ENCODE measurements around the gene KLF11. TPM values are rescaled to one million over a fixed set of nuclear protein-coding genes. Genes with fewer than 3 reads are reported as not detected.
"Not testable (repeated sequence)": the region's sequence is repeated elsewhere in the genome, so short reads cannot be mapped to it uniquely, and the experiment has no call there.

Gene KLF11
- total RNA-seq, 1 experiment from 2014 or later = 15.0 TPM

GRCh38 chr2:10009271-10009810 is 34.0 kb upstream of the KLF11 start:
- no peak for DNase-seq (ENCODE audit: extremely low read depth, low read depth)

GRCh38 chr2:10009811-10010781 is 33.3 kb upstream of the KLF11 start:
- no peak for DNase-seq (ENCODE audit: extremely low read depth, low read depth)

- DNase-seq (ENCODE audit: extremely low read depth, low read depth) = not testable (repeated sequence)
These were observed 32.3 kb upstream of the KLF11 start for GRCh38 chr2:10010861-10011605.

- not testable (repeated sequence) for DNase-seq (ENCODE audit: extremely low read depth, low read depth)
These were observed 31.6 kb upstream of the KLF11 start for GRCh38 chr2:10011606-10012325.

GRCh38 chr2:10012366-10012962 is 30.9 kb upstream of the KLF11 start:
- not testable (repeated sequence) for DNase-seq (ENCODE audit: extremely low read depth, low read depth)

- no peak for DNase-seq (ENCODE audit: extremely low read depth, low read depth)
These were observed 30.3 kb upstream of the KLF11 start for GRCh38 chr2:10012963-10013461.

- DNase-seq (ENCODE audit: extremely low read depth, low read depth) = not testable (repeated sequence)
These were observed 29.5 kb upstream of the KLF11 start for GRCh38 chr2:10013651-10014417.

GRCh38 chr2:10014418-10015190 is 28.7 kb upstream of the KLF11 start:
- no peak for DNase-seq (ENCODE audit: extremely low read depth, low read depth)

GRCh38 chr2:10015376-10015989 is 27.9 kb upstream of the KLF11 start:
- DNase-seq (ENCODE audit: extremely low read depth, low read depth) = not testable (repeated sequence)

GRCh38 chr2:10016001-10016801 is 27.1 kb upstream of the KLF11 start:
- DNase-seq (ENCODE audit: extremely low read depth, low read depth) = no peak

GRCh38 chr2:10016802-10017258 is 26.5 kb upstream of the KLF11 start:
- DNase-seq (ENCODE audit: extremely low read depth, low read depth) = no peak

- no peak for DNase-seq (ENCODE audit: extremely low read depth, low read depth)
These were observed 25.9 kb upstream of the KLF11 start for GRCh38 chr2:10017313-10017941.

- DNase-seq (ENCODE audit: extremely low read depth, low read depth) = no peak
These were observed 24.2 kb upstream of the KLF11 start for GRCh38 chr2:10019174-10019573.

GRCh38 chr2:10019602-10020400 is 23.5 kb upstream of the KLF11 start:
- DNase-seq (ENCODE audit: extremely low read depth, low read depth) = no peak

- no peak for DNase-seq (ENCODE audit: extremely low read depth, low read depth)
These were observed 21.3 kb upstream of the KLF11 start for GRCh38 chr2:10022041-10022421.

GRCh38 chr2:10022445-10022844 is 20.9 kb upstream of the KLF11 start:
- DNase-seq (ENCODE audit: extremely low read depth, low read depth) = no peak
